Upper lobe of left lung (tissue), 6 donors: ENCODE measurements around the gene ENTHD1. TPM values are rescaled to one million over a fixed set of nuclear protein-coding genes. Genes with fewer than 3 reads are reported as not detected.

Experiments
- ATAC-seq, 2 donors: fragments of 200-7000 bp; cut with Tn5 transposase; one replicate each; pipeline ENCODE4 v1.9.1; 2022; ENCODE audit warnings: mild to moderate bottlenecking in 2 of 2, moderate library complexity in 2 of 2; ENCODE audit not compliant: low FRiP score in 2 of 2
- DNase-seq, 2 donors: peaks; one replicate each; pipeline ENCODE4 v3.0.0-alpha.2; 2019 to 2020
- H3K27ac ChIP-seq, 4 donors: fragments of 200-600 bp; sonication (generic); one replicate each; pipeline ENCODE4 v1.5.1; 2016 to 2019
- H3K27me3 ChIP-seq, 4 donors: fragments of 200-600 bp; sonication (generic); one replicate each; pipeline ENCODE4 v1.5.1; 2017 to 2019
- H3K36me3 ChIP-seq, 4 donors: fragments of 200-600 bp; sonication (generic); one replicate each; pipeline ENCODE4 v1.5.1; 2016 to 2019
- H3K4me1 ChIP-seq, 4 donors: fragments of 200-600 bp; sonication (generic); one replicate each; pipeline ENCODE4 v1.5.1; 2018 to 2019
- H3K4me3 ChIP-seq, 4 donors: fragments of 200-600 bp; sonication (generic); one replicate each; pipeline ENCODE4 v1.5.1; 2017 to 2019; ENCODE audit warnings: mild to moderate bottlenecking in 2 of 4, moderate library complexity in 1 of 4
- H3K9me3 ChIP-seq, 4 donors: fragments of 200-600 bp; sonication (generic); one replicate each; pipeline ENCODE4 v1.5.1; 2018 to 2019
- EP300 ChIP-seq, 4 donors: sonication (generic); formaldehyde crosslinking; IDR thresholded peaks; one replicate each; pipeline ENCODE4 v1.5.1; 2017; ENCODE audit warnings: antibody characterized with exemption in 4 of 4, control low read depth in 2 of 4
- POLR2A ChIP-seq, 4 donors: fragments of 450-650 bp; IDR thresholded peaks; one replicate each; pipeline ENCODE4 v1.5.1; 2016 to 2017; ENCODE audit warnings: antibody characterized with exemption in 4 of 4, mild to moderate bottlenecking in 2 of 4
- POLR2AphosphoS5 ChIP-seq, 2 donors: sonication (generic); formaldehyde crosslinking; IDR thresholded peaks; one replicate each; pipeline ENCODE4 v1.5.1; 2017; ENCODE audit warnings: antibody characterized with exemption in 2 of 2
- WGBS, 2 donors: methylation state at CpG; one replicate each; pipeline ENCODE4 v1.1.5; 2017 to 2018; 5-methylcytosine and 5-hydroxymethylcytosine counted together
- total RNA-seq, 6 donors: library from RNA; depleted of rRNA in 4 of 6; stranded (reverse); fragments of >200 nt in 4 of 6; gene quantifications; one replicate each; pipeline versions ENCODE4 v1.1.0 to v1.2.1, GENCODE V29; 2016 to 2021
- TF ChIP-seq, protein P1 (sequence below), 6 experiments: fragments of 450-650 bp in 4 of 6; fragments of 200-600 bp in 2 of 6; sonication (generic) in 2 of 6; IDR thresholded peaks; one replicate each; pipeline ENCODE4 v1.5.1; 2016 to 2019; ENCODE audit warnings: antibody characterized with exemption in 6 of 6
- donor health status: DM: no; HTN: no; CAD: no; lungs with moderate emphysema.
- donor health status: DM: no; HTN: yes; CAD: no; lungs with severe emphysema.

The ENTHD1 gene
- total RNA-seq, 6 donors from 2014 or later: 0.09 TPM; not detected in 5

- no peaks in the 10 kb centered on the region for H3K4me1 ChIP-seq
- DNase-seq (no peak), ATAC-seq (no peak)
- H3K36me3 ChIP-seq: no peaks in the 10 kb centered on the region
- no peaks in the 10 kb centered on the region for H3K27me3 ChIP-seq
- H3K9me3 ChIP-seq: no peaks in the 10 kb centered on the region
- WGBS, 2 donors: 80 to 82% methylated on average over 12 of the region's 12 CpGs
- no peak overlapping the region for H3K27ac ChIP-seq
- H3K4me3 ChIP-seq: no peak overlapping the region
- TF ChIP-seq, protein P1, sequence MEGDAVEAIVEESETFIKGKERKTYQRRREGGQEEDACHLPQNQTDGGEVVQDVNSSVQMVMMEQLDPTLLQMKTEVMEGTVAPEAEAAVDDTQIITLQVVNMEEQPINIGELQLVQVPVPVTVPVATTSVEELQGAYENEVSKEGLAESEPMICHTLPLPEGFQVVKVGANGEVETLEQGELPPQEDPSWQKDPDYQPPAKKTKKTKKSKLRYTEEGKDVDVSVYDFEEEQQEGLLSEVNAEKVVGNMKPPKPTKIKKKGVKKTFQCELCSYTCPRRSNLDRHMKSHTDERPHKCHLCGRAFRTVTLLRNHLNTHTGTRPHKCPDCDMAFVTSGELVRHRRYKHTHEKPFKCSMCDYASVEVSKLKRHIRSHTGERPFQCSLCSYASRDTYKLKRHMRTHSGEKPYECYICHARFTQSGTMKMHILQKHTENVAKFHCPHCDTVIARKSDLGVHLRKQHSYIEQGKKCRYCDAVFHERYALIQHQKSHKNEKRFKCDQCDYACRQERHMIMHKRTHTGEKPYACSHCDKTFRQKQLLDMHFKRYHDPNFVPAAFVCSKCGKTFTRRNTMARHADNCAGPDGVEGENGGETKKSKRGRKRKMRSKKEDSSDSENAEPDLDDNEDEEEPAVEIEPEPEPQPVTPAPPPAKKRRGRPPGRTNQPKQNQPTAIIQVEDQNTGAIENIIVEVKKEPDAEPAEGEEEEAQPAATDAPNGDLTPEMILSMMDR (IDR thresholded peaks at IDR 0.05): no peak
- TF ChIP-seq EP300 (IDR thresholded peaks at IDR 0.05) (no peak), POLR2A (IDR thresholded peaks at IDR 0.05) (no peak), POLR2AphosphoS5 (IDR thresholded peaks at IDR 0.05) (no peak)
Measured at GRCh38 chr22:39728236-39728860, 165.2 kb downstream of the ENTHD1 start.

DNA sequence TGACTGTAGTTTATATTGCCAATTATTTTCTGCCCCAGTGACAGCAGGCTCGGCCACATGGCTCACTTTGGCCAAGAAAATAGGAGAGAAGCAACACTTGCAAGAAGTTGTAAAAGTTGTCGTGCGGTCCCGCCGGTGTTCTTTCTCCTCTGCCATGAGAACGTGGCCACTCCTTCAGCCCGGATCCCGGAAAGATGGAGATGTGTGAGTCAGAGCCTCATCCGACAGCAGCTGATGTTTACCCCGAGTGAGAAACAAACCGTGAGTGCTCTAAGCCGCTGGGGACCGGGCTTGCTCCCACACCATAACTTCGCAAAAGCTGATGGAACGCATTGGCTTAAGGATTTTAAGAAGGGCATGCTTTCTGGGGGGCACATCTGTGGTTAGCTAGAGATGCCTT is 166.0 kb downstream of the ENTHD1 start:
- Histone ChIP-seq H3K4me1 (no peaks in the 10 kb centered on the region), H3K27me3 (no peaks in the 10 kb centered on the region), H3K4me3 (no peak overlapping the region), H3K36me3 (no peaks in the 10 kb centered on the region), H3K27ac (no peak overlapping the region), H3K9me3 (no peaks in the 10 kb centered on the region)
- TF ChIP-seq EP300 (IDR thresholded peaks at IDR 0.05) (no peak), POLR2AphosphoS5 (IDR thresholded peaks at IDR 0.05) (no peak), POLR2A (IDR thresholded peaks at IDR 0.05) (no peak)
- TF ChIP-seq, protein P1 (IDR thresholded peaks at IDR 0.05): no peak
- ATAC-seq (no peak), DNase-seq (no peak)
- WGBS, 2 donors: 54 to 55% methylated on average over 15 of the region's 15 CpGs

- Histone ChIP-seq H3K4me3 (no peak overlapping the region), H3K27ac (no peak overlapping the region), H3K36me3 (no peaks in the 10 kb centered on the region), H3K9me3 (no peaks in the 10 kb centered on the region), H3K4me1 (no peaks in the 10 kb centered on the region), H3K27me3 (no peaks in the 10 kb centered on the region)
- ATAC-seq (no peak), DNase-seq (no peak)
- TF ChIP-seq POLR2A (IDR thresholded peaks at IDR 0.05) (no peak), POLR2AphosphoS5 (IDR thresholded peaks at IDR 0.05) (no peak), EP300 (IDR thresholded peaks at IDR 0.05) (no peak)
- TF ChIP-seq, protein P1 (IDR thresholded peaks at IDR 0.05): no peak
- 77 to 78% methylated on average over 7 to 9 of the region's 9 CpGs for WGBS, 2 donors
Measured at GRCh38 chr22:39725351-39726035, 168.1 kb downstream of the ENTHD1 start.

GRCh38 chr22:39724857-39725256 is 168.7 kb downstream of the ENTHD1 start:
- H3K36me3 ChIP-seq: no peaks in the 10 kb centered on the region
- no peaks in the 10 kb centered on the region for H3K9me3 ChIP-seq
- no peaks in the 10 kb centered on the region for H3K4me1 ChIP-seq
- no peak for ATAC-seq
- DNase-seq: no peak
- no peaks in the 10 kb centered on the region for H3K27me3 ChIP-seq
- 64 to 85% methylated on average over 1 to 9 of the region's 9 CpGs for whole genome bisulfite sequencing, 2 donors
- no peak overlapping the region for H3K4me3 ChIP-seq
- no peak overlapping the region for H3K27ac ChIP-seq
- TF ChIP-seq EP300 (IDR thresholded peaks at IDR 0.05) (no peak), POLR2A (IDR thresholded peaks at IDR 0.05) (no peak)

- 91 to 94% methylated on average over 4 of the region's 4 CpGs for WGBS, 2 donors
- H3K36me3 ChIP-seq: no peaks in the 10 kb centered on the region
Measured at GRCh38 chr22:39724390-39724789, 169.2 kb downstream of the ENTHD1 start.

More at GRCh38 chr22:39724390-39724789, 169.2 kb downstream of the ENTHD1 start:
- Histone ChIP-seq H3K27ac (no peak overlapping the region), H3K9me3 (no peaks in the 10 kb centered on the region), H3K4me3 (no peak overlapping the region), H3K27me3 (no peaks in the 10 kb centered on the region), H3K4me1 (no peaks in the 10 kb centered on the region)
- DNase-seq (no peak), ATAC-seq (no peak)
- TF ChIP-seq EP300 (IDR thresholded peaks at IDR 0.05): no peak
